Measurements from ENCODE around the gene SPECC1.
"Not testable (repeated sequence)": the region's sequence is repeated elsewhere in the genome, so short reads cannot be mapped to it uniquely, and the experiment has no call there.

SPECC1 gene

DNA sequence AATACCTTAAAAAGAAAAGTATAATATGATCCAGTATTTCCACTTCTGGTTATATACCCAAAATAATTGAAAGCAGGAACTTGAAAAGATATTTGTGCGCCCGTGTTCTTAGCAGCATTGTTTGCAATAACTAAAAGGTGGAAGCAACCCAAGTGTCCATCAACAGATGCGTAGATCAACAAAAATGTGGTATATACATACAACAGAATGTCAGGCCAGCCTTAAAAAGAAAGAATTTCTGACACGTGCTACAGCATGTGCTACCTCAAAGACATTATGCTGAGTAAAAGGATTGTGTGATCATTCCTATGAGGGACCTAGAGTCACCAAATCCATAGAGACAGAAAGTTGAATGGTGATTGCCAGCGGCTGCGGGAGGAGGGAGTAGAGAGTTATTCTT lies 133.1 kb downstream of the SPECC1 start:
- no peak for DNase-seq

DNA sequence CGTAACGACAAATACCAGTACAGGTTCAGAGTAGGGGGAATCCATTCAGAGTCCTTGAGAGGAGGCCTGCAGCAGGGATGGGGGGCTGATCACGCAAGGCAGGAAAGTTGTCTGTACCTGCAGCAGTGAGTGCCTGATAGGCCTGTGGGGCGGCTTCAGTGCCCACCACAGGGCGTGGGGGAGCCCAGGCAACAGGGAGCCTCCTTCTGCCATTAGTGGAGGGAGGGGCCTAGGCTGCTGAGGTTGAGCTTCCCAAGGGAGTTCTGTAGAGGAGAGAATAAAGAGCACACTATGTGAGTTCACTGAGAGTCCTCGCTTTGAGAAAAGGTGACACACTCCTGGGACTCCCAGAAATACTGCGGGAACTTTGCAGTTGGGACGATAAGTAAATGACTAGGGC lies 134.6 kb downstream of the SPECC1 start:
- DNase-seq, result no peak

DNA sequence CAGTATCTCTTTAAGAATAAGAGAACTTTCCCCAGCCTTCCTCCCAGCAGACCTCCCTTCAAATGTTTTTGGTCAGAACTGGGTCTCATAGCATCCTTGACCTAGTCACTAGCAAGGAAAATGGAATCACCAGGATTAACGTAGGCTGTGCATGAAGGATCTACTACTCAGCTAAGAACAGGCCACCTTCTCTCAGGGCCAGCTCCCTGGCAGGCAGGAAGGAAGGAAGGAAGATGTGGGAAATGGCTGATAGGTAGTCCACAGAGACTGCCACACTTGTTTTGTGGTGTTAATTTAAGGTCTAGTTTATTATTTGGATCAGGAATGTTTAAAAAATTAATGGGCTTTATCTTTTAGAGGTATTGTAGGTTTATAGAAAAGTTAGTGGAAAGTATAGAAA lies 136.4 kb downstream of the SPECC1 start:
- DNase-seq, result no peak

DNA sequence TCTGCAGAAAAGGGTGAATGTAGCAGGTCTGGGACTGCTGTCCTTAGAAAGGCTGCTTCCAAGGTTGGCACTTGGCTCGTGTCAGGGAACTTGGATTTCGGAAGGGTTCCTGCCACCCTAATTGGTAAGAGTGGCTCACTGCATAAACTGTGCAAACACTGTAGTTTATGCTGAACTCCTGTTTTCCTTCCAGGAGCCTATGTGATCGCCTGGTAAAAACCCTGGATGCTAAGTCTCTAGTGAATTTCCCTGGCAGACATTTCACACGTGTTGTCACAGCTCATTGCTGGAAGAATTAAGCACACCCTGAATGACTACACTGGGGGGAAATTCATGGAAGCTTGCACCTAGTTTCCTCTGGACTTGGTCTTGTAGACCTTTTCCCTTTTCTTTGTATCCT lies 140.1 kb downstream of the SPECC1 start:
- no peak for DNase-seq

DNA sequence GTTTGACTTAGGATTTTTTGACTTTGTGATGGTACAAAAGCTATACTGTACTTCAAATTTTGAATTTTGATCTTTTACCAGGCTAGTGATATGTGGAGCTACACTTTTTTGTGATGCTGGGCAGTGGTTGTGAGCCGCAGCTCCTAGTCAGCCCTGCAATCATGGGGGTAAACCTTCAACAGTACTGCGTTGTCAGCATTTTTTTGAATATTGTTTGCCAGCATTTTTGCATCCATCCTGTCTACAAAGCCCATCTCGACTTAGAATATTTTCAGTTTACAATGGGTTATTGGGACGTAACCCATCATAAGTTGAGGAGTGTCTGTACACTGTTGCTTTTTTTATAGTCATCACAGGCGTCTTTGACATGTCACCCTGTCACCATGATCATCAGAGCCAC lies 142.0 kb downstream of the SPECC1 start:
- DNase-seq, result no peak

DNA sequence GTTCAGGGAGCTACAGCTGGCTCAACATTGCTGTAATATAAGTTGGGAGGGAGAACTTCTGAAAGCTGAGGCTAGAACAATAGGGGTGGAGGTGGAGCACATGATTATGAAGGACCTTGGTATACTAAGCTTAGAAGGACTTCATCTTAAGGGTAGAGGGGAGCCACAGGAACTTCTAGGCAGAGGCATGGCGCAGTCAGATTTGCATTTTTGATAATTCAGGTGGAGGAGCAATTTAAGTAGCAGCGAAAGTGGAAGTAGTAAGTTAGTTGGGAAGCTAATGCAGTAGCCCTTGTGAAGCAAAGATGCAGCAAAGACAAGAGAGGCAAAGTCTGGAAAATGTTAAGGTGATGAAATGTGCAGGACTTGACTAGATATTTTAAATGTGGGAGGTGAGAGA lies 144.1 kb downstream of the SPECC1 start:
- no peak for DNase-seq

DNA sequence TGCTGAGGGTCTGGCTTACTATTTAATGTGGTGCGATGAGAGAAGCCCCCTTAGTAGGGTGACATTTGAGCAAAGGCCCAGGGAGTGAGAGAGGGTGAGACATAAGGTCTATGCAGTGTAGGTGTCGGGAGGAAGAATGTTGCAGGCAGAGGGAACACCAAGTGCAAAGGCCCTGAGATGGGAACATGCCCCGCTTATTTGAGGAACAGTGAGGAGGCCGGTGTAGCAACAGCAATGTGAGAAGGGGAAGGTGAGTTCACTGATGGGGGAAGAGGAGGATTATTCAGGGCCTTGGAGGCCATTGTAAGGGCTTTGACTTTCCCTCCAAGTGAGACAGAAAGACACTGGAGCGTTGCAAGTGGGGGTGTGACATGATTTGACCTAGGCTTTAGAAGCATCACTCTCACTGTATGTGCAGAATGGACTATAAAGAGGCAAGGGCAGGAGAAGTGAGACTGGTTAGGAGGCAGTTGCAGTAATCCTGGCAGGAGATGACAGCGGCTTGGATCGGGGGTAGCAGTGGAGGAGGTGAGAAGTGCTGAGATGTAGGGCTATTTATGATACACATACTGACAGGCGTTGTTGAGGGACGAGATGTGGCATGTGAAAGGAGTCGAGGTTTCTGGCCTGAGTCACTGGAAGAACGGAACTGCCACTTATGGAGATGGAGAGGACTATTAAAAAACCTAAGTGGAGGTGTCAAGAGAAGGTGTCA lies 145.3 kb downstream of the SPECC1 start:
- no peak for DNase-seq

DNA sequence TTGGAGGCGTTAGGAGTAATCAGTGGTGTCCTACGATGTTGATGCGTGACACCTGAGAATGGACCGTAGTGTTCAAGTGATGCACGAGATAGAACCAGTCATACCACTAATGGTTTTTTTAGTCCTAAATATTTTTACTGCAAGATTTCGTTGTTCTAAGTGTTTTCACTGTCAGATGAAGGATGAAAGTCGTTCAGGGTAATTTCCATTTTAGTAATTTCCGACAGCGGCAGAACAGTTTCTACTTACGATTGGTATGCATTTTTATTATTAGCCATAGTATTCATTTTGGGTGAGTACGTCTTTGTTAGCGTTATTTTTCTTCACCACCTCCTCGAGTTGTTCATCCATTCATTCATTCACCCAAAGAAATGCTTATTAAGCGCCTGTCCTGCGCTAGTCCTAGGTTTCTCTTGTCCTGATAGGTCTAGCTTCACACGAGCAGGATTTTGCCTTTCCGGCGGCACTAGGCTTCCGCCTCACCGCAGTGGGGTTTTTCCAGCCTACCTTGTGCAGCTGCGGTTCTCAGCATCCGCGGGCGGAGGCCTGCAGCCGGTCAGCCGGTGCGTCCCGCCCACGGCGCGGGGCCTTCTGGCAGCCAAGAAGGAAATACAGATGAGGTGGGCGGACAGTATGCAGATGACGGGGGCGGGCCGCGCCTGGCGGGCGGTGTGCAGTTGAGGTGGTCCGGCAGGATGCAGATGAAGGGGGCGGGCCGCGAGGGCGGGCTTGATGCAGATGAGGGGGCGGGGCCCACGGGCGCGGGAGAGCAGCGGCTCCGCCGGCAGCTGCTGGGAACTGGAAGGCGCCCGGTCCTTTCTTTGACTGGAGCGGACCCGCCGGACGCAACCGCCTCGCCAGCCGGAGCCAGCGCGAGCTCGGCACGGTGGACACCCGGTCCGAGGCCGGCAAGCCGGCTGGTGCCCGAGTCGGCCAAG lies 146.4 kb downstream of the SPECC1 start:
- DNase-seq, result peak; percentile 94

DNA sequence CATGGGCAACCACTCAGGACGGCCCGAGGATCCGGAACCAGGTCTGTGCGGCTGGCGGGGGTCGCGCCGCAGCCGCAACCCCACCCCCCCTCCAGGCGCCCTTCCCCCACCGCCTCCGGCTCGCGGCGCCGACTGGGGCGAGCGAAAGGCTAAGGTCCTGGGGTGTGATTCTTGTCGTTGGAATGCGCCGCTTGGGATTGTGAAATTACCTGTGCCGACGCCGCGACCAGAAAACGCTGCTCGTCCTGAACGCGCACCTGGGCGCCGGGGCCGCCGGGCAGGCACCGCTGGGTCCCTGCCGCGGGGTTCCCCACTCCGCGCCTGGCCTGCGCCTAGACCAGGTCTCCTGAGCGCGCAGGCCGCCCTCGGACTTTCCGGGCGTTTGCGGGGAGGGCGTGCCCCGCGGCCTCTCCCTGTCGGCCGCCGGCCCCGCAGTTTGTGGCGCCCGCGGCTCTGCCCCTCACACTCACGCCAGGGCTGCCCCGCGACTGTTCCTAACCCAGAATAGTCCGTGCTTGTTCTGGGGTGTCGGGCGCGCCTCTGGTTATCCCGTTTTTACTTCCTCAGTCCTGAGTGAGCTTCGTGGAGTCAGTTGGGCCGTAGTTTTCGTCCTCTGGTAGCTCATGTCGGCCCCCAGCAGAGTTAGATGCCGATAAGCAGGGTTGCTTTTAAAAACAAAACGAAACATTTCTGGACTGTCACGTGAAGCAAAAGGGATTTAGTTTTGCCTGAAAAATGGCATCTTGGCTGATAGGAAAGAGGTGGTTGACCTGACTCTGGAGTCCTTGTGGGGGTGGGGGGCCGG lies 147.2 kb downstream of the SPECC1 start:
- DNase-seq, result no peak

DNA sequence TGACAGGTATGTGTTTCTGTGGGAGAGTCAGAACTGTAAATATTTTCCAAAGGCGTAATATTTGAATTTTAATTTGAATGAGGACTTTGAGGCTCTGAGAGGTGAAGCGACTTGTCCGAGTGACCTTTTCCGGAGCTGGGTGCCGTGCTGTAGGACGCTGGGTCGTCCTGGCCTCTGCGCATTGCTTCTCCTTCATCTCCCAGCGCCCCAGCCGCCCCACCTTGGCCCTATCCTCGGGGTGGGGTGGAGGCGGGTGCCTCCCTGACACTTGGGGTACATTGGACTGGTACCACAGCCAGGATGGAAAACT lies 147.8 kb downstream of the SPECC1 start:
- DNase-seq, result no peak

DNA sequence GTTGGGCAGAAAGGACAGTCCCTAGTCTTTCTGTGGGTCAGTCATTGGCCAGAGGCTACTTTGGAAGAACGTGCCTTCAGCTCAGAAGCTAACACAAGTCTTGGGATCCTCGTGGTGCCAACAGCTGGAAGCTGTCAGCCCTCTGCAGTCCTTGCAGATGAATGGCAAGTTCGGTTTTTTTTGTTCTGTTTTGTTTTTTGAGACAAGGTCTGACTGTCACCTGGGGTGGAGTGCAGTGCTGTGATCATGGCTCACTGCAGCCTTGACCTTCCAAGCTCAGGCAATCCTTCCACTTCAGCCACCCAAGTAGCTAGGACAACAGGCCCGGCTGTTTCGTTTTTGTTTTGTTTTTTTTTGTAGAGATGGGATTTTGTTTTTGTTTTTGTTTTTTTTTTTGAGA lies 149.4 kb downstream of the SPECC1 start:
- DNase-seq, result no peak

DNA sequence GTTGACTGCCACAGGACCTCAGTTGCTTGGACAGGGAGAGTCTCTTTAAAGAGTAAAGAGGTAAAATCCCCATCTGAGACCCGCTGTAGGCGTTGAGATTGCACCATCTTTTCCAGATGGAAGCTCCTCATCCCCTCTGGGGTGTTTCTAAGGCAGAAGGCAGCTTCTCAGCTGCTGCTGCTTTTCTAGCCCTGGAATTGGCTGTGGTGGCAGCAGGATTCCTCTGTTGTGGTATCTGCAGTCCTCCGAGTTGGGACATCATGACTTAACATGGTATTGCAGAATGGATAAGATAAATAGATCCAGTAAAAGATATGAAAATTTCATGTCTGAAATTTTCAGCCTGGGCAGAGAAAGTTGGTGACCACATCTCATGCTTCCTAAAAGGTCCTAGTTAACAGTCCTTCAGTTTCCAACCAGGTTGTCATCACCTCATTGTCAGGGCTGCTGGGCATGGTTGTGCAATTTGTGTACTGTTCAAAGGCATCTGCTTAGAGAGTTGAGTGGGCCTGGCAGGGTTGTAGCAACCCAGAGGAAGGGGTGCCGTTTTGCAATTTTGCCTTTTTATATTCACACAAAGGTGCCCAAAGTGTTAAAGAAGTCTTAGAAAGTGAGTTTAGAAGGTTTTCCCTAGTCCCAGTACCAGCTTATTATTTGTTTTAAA lies 150.4 kb downstream of the SPECC1 start:
- no peak for DNase-seq

DNA sequence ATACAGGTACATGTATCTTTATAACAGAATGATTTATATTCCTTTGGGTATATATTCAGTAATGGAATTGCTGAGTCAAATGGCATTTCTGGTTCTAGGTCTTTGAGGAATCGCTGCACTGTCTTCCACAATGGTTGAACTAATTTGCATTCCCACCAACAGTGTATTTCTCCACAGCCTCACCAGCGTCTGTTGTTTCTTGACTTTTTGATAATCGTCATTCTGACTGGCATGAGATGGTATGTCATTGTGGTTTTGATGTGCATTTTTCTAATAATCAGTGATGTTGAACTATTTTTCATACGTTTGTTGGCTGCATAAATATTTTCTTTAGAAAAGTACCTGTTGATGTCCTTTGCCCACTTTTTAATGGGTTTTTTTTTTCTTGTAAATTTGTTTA lies 156.4 kb downstream of the SPECC1 start:
- DNase-seq, result not testable (repeated sequence)

DNA sequence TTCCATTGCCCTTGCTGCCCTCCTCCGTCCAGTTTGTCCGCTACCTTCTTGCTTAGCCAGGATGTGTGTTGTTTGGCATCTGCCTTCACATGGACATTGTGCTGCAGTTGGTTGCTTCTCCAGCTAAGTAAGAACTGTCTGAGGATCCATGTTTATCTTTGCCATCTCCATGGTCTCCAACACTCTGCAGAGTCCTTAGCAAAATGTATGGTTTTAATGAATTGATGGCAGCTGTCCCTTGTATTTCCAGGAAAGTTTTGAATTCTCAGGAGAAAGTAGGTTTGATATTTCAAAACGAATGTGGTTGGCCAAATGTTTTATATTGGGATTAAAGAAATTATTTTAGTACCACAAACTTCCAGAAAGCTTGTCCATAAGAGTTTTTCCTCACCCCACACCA lies 160.9 kb downstream of the SPECC1 start:
- no peak for DNase-seq

DNA sequence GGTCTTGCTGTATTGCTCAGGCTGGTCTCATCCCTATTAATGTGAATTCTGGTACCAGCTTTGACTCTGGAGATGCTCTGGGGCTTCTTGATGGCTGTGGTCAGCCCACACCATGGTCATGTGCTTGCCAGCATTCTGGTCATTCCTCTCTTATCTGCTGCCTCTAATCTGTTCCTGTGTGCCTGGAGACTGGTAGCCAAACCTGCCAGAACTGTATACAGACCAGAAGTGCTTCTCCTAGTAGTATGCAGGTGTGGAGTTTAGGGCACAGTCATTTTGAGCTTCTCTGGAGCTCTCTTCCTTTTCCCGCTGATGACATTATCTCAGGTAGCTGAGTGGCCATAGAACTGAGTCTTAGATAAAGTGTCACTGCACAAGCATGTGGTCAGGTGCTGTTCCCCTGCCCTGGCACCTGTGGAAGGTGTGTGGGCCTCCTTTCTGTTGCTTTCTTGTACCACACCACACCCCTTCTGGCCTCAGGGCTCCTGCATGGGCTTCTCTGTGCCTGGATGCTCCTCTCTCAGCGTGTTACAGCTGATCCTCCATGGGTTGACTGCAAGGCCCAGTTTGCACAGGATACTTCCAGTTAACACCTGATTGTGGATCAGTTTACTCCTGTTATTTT lies 162.7 kb downstream of the SPECC1 start:
- DNase-seq, result no peak

DNA sequence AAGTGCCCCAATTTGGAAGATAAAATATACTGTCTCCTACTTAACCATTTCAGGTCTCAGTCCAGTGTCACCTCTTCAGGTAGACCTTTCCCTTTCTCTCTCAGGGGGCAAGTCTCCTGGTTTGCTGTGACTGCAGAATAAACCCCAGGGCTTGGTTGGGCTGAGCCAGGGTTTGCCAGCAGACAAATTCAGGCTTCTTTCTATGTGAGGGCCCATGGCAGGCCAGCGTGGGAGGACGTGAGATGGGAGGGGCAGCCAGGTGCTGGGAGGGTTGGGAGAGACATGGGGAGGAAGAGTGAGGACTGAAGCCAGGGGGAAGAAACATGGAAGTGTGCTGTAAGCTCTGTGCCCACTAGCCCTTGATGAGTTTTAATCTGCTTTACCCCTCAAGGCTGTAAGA lies 163.2 kb downstream of the SPECC1 start:
- DNase-seq, result no peak

DNA sequence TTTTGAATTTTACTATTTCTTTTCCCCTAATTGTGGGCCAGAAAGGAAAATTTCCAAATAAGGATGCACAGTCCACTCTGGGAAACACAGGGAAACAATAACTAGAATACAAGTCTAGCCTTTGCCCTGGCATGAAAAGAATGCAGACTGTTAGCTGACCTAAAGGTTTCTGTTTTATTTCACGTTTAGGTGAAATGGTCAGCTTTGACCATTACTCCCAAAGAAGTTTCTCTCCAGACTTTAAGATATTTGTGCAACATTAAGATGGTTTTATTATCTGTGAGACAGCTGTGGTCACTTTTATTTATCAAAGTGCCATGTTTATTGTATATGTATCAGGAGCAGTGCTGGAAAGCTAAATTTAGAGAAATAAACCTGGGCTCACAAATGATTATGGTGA lies 163.9 kb downstream of the SPECC1 start:
- no peak for DNase-seq

DNA sequence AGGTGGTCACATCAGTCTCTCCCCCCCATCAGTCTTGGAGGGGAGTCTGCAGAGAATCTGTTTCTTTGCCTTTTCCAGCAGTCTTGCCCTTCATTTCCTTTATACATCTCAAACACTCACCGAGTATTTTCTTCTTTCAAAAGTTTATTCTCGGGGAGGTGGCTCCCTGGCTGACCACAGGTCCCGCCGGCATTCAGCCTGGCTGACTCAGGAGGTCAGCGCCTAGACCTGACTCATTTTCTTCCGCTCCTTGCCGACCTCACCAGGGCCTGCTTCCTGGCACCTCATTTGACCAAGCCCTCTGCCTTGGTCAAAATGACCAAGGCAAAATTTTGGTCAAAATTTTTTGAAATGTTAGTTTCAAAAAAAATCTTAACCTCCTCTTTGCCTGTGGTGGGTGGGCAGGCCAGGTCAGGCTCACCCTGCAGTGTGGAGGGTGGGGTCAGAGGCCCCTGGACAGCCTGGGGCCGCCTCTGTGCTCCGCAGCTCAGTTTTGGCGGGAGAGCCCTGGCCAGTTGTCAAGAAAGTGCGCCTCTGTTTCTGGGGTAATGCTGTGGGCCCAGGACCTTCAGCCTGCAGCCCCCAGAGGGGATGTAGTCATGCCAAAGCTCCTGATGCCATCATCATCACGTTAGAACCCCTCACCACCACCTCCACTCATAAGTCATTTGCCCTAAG lies 165.6 kb downstream of the SPECC1 start:
- no peak for DNase-seq

DNA sequence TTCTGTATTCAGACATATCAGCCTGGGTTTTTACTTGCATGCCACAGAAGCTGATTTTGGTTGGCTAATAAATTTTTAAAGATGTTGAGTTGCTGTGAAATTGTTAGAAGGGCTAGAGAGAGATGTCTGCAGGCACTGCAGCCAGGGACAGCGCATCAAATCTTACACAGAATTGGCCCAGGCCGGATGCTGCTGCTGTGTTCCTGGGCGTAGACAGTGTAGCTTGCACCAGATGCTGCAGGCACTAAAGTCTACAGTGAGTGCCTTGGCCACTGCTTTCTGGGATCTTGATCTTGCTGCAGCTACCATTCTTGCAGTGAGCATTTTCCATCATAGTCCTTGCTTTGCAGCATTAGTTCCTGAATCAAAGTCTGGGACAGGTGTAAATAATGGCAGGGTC lies 169.9 kb downstream of the SPECC1 start:
- DNase-seq, result no peak

DNA sequence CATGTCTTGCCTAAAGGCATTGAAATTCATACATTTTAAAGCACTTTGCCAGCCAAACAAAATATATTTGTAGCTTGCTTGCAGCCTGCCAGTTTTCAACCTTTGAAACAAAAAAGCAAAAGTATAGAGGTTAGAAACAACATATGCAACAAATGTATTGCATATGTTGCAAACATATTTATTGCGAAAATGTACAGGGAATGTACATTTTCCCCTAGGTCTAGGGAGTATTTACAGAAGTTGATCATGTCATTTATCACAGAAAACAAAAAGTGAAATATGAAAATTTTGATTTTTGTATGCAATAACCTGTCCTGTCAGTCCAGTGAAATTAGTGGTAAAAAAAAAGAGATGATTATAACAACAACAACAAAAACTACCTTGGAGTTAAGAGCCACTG lies 171.5 kb downstream of the SPECC1 start:
- no peak for DNase-seq

DNA sequence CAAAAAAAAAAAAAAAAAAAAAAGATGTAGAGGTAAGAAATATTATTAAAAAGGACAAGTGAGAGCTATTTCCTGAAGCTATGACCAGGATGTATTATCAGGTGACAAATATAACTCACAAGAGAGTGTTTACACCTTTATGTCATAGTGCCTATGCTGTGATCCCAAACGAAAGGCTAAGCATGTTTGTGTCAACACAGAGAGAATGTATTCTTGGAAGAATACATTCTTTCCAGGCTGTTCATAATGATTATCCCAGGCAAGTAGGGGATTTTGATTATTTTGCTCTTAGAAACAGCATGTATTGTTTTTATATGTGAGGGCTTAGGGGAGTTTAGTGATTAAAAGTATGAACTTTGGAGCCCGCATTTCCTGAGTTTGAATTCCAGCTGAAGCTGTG lies 175.0 kb downstream of the SPECC1 start:
- DNase-seq, result no peak

Data from activated gamma-delta T cell (primary cell).